AG04450 (cell line): ENCODE data around the gene ELMO2. TPM values are rescaled to one million over a fixed set of nuclear protein-coding genes. Genes with fewer than 3 reads are reported as not detected.

ENCODE experiments used
- CTCF ChIA-PET: fragments of 300-600, 350-600 bp; formaldehyde crosslinking; extraction: SDS; loops from one replicate; lab custom pipeline; 2022; ENCODE audit warnings: antibody characterized with exemption, inconsistent platforms; lab: Charles Lee
- POLR2A ChIA-PET: fragments of 350-600 bp; formaldehyde crosslinking; extraction: SDS; loops from one replicate; lab custom pipeline; 2021; ENCODE audit warnings: antibody characterized with exemption, inconsistent platforms; lab: Yijun Ruan, JAX
- DNase-seq: peaks from one replicate; pipeline ENCODE4 v3.0.0-alpha.2; 2011; ENCODE audit warnings: low read depth, low spot score
- H3K27ac ChIP-seq: one replicate; pipeline ENCODE4 v1.5.1; 2012; ENCODE audit warnings: low read depth, low read length, control low read depth
- H3K27me3 ChIP-seq: one replicate; pipeline ENCODE4 v1.6.0; 2012; ENCODE audit warnings: low read length; ENCODE audit not compliant: control insufficient read depth, insufficient read depth
- H3K4me3 ChIP-seq: 2 replicates; pipeline ENCODE4 v1.5.1; 2011; ENCODE audit warnings: mild to moderate bottlenecking, low read depth, low read length, control low read depth
- H3K9me3 ChIP-seq: 2 replicates; pipeline ENCODE4 v1.5.1; 2012; ENCODE audit warnings: low read length; ENCODE audit not compliant: control insufficient read depth, insufficient read depth
- polyA plus RNA-seq: library from polyadenylated mRNA; depleted of rRNA; stranded (reverse); fragments of >200 nt; gene quantifications from 2 replicates; pipeline ENCODE4 v1.2.3, GENCODE V29; 2011
- TF ChIP-seq, protein P1 (sequence below): IDR thresholded peaks from 2 replicates; pipeline ENCODE4 v1.5.1; 2011; ENCODE audit warnings: low read depth, low read length, control low read depth, inconsistent platforms

The ELMO2 gene
- polyA plus RNA-seq, 1 experiment, result 34.4 TPM

DNA sequence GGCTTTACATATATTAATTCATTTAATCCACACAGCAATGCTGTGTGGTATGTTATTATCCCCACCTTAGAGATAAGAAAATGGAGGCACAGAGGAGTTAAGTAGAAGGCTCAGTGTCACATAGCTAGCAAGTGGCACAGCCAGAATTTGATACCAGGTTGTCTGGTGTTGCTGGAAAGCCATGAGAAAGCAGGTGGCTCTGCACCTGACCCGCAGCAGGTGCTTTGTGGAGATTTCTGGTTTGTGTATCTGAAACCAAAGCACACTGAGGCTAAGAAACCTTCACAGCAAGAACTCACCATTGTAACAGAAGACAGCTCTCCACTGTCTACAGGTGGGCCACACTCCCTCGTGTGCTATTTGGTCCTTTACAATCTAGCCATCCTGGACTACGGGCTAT lies 7.5 kb downstream of the ELMO2 start:
- H3K4me3 ChIP-seq, result no peak overlapping the region
- no peak for DNase-seq
- H3K27ac ChIP-seq, result no peak overlapping the region
- ChIA-PET POLR2A (no interaction called here), CTCF (interaction anchor here (1.2 to 1.4 kb wide), 2 partner anchors 12 to 50 kb away, joined by 3 read pairs; no protein-coding TSS in a partner anchor)
- TF ChIP-seq, protein P1, sequence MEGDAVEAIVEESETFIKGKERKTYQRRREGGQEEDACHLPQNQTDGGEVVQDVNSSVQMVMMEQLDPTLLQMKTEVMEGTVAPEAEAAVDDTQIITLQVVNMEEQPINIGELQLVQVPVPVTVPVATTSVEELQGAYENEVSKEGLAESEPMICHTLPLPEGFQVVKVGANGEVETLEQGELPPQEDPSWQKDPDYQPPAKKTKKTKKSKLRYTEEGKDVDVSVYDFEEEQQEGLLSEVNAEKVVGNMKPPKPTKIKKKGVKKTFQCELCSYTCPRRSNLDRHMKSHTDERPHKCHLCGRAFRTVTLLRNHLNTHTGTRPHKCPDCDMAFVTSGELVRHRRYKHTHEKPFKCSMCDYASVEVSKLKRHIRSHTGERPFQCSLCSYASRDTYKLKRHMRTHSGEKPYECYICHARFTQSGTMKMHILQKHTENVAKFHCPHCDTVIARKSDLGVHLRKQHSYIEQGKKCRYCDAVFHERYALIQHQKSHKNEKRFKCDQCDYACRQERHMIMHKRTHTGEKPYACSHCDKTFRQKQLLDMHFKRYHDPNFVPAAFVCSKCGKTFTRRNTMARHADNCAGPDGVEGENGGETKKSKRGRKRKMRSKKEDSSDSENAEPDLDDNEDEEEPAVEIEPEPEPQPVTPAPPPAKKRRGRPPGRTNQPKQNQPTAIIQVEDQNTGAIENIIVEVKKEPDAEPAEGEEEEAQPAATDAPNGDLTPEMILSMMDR, result no peak
- H3K9me3 ChIP-seq, result no peaks in the 10 kb centered on the region
- H3K27me3 ChIP-seq, result no peaks in the 10 kb centered on the region

GRCh38 chr20:46396052-46396740 lies 10.2 kb downstream of the ELMO2 start:
- Histone ChIP-seq H3K4me3 (no peak overlapping the region), H3K9me3 (no peaks in the 10 kb centered on the region), H3K27ac (no peak overlapping the region), H3K27me3 (no peaks in the 10 kb centered on the region)
- POLR2A ChIA-PET, result no interaction called here
- CTCF ChIA-PET, result interaction anchor here (1.4 kb wide), 1 partner anchor 10 kb away, joined by 3 read pairs; the partner anchor contains the start of gene ELMO2
- no peak for DNase-seq
- TF ChIP-seq, protein P1, result no peak

DNA sequence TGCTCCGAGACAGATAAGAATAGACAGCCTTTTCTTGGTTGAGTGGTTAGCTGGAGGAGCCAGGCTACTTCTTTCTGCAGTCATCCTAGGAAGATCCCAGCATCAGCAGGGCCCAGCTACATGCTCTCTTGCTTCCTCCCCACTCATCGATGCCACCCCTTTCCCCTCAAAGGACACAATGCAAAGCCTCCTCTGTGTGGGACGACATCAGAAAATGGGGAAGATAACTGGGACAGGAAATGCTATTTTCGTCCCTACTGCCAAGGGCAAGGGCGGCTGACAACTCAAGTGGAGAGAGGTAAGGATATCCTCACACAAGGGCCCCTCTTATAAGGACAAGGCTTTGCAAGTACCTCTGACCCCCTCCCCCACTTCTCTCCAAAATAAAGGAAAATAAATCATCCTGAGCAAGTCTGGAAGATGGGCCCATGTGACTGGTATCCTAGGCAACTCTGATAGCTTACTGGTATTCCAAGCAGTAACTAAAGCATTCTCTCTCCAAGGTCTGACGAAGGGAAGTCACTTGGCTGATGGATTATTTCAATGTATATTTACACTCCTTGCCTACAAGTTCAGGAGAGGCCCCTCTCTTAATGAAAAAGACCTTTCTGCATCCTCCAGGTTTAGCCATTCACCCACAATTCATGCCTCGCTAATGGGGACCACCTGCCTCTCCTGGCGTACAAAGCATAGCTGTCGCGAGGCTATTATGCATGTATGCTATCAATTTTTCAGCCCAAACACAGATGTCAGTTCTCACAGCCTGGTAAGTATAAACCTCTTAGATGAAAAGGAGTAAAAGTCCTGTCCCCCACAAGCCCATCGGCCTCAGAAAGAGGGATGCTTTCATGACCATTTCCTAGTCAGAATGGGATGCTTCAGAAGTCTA lies 11.3 kb downstream of the ELMO2 start:
- H3K27me3 ChIP-seq, result no peaks in the 10 kb centered on the region
- no peaks in the 10 kb centered on the region for H3K9me3 ChIP-seq
- DNase-seq, result no peak
- H3K27ac ChIP-seq, result no peak overlapping the region
- ChIA-PET POLR2A (no interaction called here), CTCF (no interaction called here)
- no peak overlapping the region for H3K4me3 ChIP-seq
- TF ChIP-seq, protein P1, result no peak

DNA sequence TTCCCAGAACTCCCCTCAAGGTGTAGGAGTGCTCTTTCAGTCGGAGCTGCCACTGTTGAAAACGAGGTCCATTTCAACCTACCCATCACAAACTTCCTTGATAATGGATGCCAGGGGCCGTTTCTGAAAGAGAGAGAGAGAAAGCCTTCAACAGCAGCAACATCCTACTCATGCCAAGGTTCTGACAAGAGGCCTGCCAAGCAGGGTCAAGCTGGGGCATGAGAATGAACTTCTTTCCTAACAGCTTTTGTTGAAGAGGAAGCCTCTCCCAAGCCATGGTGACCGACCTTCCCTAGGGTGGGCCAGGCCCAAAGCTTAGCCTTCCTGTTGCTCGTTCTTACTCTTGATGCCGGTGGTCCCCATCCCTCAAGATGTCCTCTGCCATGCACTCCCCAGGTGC lies 12.4 kb downstream of the ELMO2 start:
- ChIA-PET CTCF (no interaction called here), POLR2A (no interaction called here)
- Histone ChIP-seq H3K9me3 (no peaks in the 10 kb centered on the region), H3K4me3 (no peak overlapping the region), H3K27ac (no peak overlapping the region), H3K27me3 (no peaks in the 10 kb centered on the region)
- DNase-seq, result no peak
- TF ChIP-seq, protein P1, result no peak

GRCh38 chr20:46388937-46389336 lies 17.5 kb downstream of the ELMO2 start:
- no peaks in the 10 kb centered on the region for H3K9me3 ChIP-seq
- POLR2A ChIA-PET, result no interaction called here
- no peaks in the 10 kb centered on the region for H3K27me3 ChIP-seq
- no peak overlapping the region for H3K4me3 ChIP-seq
- no peak for DNase-seq
- no peak overlapping the region for H3K27ac ChIP-seq
- CTCF ChIA-PET, result no interaction called here
- TF ChIP-seq, protein P1, result no peak
